WTC11 (cell line): ENCODE data around the gene SULF2.
A peak's percentile ranks its signal among the peaks of the same experiment; 100 is the strongest.

ENCODE experiments used
- CREB1 ChIP-seq: sonication (generic); formaldehyde crosslinking; IDR thresholded peaks from 2 replicates; pipeline ENCODE4 v1.8.0; 2023; ENCODE audit warnings: mild to moderate bottlenecking, missing genetic modification reagents
- ETV6 ChIP-seq: sonication (generic); formaldehyde crosslinking; IDR thresholded peaks from 2 replicates; pipeline ENCODE4 v1.8.1; 2022; ENCODE audit warnings: mild to moderate bottlenecking, missing genetic modification reagents
- JAZF1 ChIP-seq: fragments of 250-450 bp; sonication (Bioruptor Pico); IDR thresholded peaks from 2 replicates; pipeline ENCODE4 v1.9.0; 2021; ENCODE audit warnings: moderate library complexity, mild to moderate bottlenecking, inconsistent platforms
- NR1H2 ChIP-seq: sonication (generic); formaldehyde crosslinking; IDR thresholded peaks from 2 replicates; pipeline ENCODE4 v1.9.0; 2021; ENCODE audit warnings: mild to moderate bottlenecking, moderate library complexity, missing genetic modification reagents
- NR2C2 ChIP-seq: sonication (generic); formaldehyde crosslinking; IDR thresholded peaks from 2 replicates; pipeline ENCODE4 v1.8.0; 2022; ENCODE audit warnings: mild to moderate bottlenecking, missing genetic modification reagents
- TP53 ChIP-seq: sonication (generic); formaldehyde crosslinking; IDR thresholded peaks from 2 replicates; pipeline ENCODE4 v1.8.1; 2023; ENCODE audit warnings: mild to moderate bottlenecking, missing genetic modification reagents
- ZNF219 ChIP-seq: sonication (generic); formaldehyde crosslinking; IDR thresholded peaks from 2 replicates; pipeline ENCODE4 v1.8.0; 2023; ENCODE audit warnings: missing genetic modification reagents, mild to moderate bottlenecking, borderline replicate concordance
- ZNF232 ChIP-seq: sonication (generic); formaldehyde crosslinking; IDR thresholded peaks from 2 replicates; pipeline ENCODE4 v1.8.0; 2022; ENCODE audit warnings: mild to moderate bottlenecking, missing genetic modification reagents
- TF ChIP-seq, protein P1 (sequence below): sonication (generic); formaldehyde crosslinking; IDR thresholded peaks from 2 replicates; pipeline ENCODE4 v1.8.0; 2022; ENCODE audit warnings: mild to moderate bottlenecking, missing genetic modification reagents
- TF ChIP-seq, protein P2 (sequence below): fragments of 200-600 bp; IDR thresholded peaks from 2 replicates; pipeline ENCODE4 v1.8.0; 2022; ENCODE audit warnings: antibody characterized with exemption
- TF ChIP-seq, protein P3 (sequence below): sonication (generic); formaldehyde crosslinking; IDR thresholded peaks from 2 replicates; pipeline ENCODE4 v1.8.0; 2022; ENCODE audit warnings: mild to moderate bottlenecking, missing genetic modification reagents
- TF ChIP-seq, protein P4 (sequence below): sonication (generic); formaldehyde crosslinking; conservative IDR thresholded peaks from 2 replicates; pipeline ENCODE4 v1.8.1; 2023; ENCODE audit warnings: mild to moderate bottlenecking, low read depth, missing genetic modification reagents, moderate library complexity
- TF ChIP-seq, protein P5 (sequence below): sonication (generic); formaldehyde crosslinking; IDR thresholded peaks from 2 replicates; pipeline ENCODE4 v1.8.0; 2023; ENCODE audit warnings: mild to moderate bottlenecking, missing genetic modification reagents
- TF ChIP-seq, protein P6 (sequence below): sonication (generic); formaldehyde crosslinking; IDR thresholded peaks from 2 replicates; pipeline ENCODE4 v1.8.1; 2022; ENCODE audit warnings: mild to moderate bottlenecking, missing genetic modification reagents, moderate library complexity, borderline replicate concordance

DNA sequence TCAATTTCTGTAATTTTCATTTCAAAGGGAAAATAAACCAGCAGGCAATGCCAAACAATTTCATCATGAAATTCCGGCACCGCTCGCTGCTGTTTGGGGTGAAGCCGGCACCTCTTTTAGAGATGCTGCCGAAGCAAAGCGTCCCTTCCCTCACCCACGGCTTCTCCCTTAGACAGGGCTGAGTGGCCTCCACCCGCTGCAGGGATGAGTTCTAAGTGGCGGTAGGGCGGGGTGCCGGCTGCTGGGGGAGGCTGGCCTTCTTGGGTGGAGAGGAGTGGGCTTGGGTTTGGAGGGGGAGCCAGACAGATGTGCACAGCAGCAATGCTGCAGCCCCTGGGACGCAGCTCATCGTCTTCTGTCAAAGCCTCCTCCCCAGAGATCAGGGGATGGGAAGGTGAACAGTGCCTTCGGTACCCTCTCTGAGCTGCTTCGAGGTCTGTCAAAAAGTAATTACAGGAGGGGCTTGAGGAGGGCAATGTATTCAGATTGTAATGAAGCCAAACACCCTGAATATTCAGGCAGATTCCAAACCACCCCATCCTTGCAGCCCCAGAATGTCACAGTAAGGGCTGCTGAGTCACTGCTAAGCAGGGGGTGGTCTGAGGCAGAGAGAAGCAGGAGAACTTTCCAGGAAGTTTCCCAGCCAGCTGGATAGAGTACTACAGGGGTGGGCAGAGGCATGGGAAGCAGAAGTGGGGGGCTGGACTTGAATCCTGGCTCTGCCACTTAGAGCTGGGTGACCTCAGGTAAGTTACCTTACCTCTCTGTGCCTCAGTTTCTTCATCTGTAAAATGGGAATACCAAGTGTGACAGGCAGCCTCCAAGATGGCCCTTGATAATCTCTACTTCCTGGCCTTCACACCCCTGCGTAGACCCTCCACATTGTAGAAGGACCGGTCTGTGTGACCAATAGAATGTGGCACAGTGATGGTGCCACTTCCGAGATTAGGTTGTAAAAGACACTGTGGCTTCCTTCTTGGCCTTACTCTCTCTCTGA, 96.6 kb downstream of the SULF2 start:
- TF ChIP-seq ETV6 (CRISPR knock-in tag) (peak; percentile 52; the same call in 1 of the 2 replicates), ZNF219 (CRISPR knock-in tag) (no peak), CREB1 (CRISPR knock-in tag) (no peak), TP53 (no peak), JAZF1 (CRISPR knock-in tag) (no peak), NR2C2 (CRISPR knock-in tag) (no peak), ZNF232 (CRISPR knock-in tag) (no peak), NR1H2 (CRISPR knock-in tag) (no peak)
- TF ChIP-seq, protein P1, sequence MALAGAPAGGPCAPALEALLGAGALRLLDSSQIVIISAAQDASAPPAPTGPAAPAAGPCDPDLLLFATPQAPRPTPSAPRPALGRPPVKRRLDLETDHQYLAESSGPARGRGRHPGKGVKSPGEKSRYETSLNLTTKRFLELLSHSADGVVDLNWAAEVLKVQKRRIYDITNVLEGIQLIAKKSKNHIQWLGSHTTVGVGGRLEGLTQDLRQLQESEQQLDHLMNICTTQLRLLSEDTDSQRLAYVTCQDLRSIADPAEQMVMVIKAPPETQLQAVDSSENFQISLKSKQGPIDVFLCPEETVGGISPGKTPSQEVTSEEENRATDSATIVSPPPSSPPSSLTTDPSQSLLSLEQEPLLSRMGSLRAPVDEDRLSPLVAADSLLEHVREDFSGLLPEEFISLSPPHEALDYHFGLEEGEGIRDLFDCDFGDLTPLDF (CRISPR knock-in tag), result no peak
- TF ChIP-seq, protein P2, sequence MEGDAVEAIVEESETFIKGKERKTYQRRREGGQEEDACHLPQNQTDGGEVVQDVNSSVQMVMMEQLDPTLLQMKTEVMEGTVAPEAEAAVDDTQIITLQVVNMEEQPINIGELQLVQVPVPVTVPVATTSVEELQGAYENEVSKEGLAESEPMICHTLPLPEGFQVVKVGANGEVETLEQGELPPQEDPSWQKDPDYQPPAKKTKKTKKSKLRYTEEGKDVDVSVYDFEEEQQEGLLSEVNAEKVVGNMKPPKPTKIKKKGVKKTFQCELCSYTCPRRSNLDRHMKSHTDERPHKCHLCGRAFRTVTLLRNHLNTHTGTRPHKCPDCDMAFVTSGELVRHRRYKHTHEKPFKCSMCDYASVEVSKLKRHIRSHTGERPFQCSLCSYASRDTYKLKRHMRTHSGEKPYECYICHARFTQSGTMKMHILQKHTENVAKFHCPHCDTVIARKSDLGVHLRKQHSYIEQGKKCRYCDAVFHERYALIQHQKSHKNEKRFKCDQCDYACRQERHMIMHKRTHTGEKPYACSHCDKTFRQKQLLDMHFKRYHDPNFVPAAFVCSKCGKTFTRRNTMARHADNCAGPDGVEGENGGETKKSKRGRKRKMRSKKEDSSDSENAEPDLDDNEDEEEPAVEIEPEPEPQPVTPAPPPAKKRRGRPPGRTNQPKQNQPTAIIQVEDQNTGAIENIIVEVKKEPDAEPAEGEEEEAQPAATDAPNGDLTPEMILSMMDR, result no peak
- TF ChIP-seq, protein P3, sequence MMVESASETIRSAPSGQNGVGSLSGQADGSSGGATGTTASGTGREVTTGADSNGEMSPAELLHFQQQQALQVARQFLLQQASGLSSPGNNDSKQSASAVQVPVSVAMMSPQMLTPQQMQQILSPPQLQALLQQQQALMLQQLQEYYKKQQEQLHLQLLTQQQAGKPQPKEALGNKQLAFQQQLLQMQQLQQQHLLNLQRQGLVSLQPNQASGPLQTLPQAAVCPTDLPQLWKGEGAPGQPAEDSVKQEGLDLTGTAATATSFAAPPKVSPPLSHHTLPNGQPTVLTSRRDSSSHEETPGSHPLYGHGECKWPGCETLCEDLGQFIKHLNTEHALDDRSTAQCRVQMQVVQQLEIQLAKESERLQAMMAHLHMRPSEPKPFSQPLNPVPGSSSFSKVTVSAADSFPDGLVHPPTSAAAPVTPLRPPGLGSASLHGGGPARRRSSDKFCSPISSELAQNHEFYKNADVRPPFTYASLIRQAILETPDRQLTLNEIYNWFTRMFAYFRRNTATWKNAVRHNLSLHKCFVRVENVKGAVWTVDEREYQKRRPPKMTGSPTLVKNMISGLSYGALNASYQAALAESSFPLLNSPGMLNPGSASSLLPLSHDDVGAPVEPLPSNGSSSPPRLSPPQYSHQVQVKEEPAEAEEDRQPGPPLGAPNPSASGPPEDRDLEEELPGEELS (CRISPR knock-in tag), result no peak
- TF ChIP-seq, protein P4, sequence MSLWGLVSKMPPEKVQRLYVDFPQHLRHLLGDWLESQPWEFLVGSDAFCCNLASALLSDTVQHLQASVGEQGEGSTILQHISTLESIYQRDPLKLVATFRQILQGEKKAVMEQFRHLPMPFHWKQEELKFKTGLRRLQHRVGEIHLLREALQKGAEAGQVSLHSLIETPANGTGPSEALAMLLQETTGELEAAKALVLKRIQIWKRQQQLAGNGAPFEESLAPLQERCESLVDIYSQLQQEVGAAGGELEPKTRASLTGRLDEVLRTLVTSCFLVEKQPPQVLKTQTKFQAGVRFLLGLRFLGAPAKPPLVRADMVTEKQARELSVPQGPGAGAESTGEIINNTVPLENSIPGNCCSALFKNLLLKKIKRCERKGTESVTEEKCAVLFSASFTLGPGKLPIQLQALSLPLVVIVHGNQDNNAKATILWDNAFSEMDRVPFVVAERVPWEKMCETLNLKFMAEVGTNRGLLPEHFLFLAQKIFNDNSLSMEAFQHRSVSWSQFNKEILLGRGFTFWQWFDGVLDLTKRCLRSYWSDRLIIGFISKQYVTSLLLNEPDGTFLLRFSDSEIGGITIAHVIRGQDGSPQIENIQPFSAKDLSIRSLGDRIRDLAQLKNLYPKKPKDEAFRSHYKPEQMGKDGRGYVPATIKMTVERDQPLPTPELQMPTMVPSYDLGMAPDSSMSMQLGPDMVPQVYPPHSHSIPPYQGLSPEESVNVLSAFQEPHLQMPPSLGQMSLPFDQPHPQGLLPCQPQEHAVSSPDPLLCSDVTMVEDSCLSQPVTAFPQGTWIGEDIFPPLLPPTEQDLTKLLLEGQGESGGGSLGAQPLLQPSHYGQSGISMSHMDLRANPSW (CRISPR knock-in tag), result no peak
- TF ChIP-seq, protein P5, sequence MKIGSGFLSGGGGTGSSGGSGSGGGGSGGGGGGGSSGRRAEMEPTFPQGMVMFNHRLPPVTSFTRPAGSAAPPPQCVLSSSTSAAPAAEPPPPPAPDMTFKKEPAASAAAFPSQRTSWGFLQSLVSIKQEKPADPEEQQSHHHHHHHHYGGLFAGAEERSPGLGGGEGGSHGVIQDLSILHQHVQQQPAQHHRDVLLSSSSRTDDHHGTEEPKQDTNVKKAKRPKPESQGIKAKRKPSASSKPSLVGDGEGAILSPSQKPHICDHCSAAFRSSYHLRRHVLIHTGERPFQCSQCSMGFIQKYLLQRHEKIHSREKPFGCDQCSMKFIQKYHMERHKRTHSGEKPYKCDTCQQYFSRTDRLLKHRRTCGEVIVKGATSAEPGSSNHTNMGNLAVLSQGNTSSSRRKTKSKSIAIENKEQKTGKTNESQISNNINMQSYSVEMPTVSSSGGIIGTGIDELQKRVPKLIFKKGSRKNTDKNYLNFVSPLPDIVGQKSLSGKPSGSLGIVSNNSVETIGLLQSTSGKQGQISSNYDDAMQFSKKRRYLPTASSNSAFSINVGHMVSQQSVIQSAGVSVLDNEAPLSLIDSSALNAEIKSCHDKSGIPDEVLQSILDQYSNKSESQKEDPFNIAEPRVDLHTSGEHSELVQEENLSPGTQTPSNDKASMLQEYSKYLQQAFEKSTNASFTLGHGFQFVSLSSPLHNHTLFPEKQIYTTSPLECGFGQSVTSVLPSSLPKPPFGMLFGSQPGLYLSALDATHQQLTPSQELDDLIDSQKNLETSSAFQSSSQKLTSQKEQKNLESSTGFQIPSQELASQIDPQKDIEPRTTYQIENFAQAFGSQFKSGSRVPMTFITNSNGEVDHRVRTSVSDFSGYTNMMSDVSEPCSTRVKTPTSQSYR (CRISPR knock-in tag), result no peak
- TF ChIP-seq, protein P6, sequence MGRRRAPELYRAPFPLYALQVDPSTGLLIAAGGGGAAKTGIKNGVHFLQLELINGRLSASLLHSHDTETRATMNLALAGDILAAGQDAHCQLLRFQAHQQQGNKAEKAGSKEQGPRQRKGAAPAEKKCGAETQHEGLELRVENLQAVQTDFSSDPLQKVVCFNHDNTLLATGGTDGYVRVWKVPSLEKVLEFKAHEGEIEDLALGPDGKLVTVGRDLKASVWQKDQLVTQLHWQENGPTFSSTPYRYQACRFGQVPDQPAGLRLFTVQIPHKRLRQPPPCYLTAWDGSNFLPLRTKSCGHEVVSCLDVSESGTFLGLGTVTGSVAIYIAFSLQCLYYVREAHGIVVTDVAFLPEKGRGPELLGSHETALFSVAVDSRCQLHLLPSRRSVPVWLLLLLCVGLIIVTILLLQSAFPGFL, result no peak
